ENCODE results near the gene LUC7L2. TPM values are rescaled to one million over a fixed set of nuclear protein-coding genes. Genes with fewer than 3 reads are reported as not detected.

Gene LUC7L2
- total RNA-seq, 3 donors from 2014 or later = 77.3 to 108 (median 89.8) TPM

DNA sequence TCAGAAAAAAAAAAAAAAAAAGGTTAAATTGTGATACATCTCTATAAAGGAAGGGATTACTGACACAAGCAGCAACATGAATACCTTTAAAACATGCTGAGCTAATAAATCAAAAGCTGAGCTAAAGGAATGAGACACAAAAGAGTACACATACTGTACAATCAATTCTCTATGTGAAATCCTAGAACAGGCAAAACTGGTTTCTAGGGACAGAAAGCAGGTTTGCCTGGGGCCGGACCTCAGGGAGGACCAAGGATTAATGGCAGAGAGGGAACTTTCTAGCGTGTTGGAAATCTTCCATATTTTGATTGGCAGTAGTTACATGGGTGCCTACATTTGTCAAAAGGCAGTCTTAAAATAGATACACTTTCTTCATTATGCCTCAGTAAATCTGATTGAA, 71.3 kb downstream of the LUC7L2 start:
- TF ChIP-seq POLR2AphosphoS5 (IDR thresholded peaks at IDR 0.05) = peak in 2 of 3 donors; percentile 33 to 46
- TF ChIP-seq CTCF (IDR thresholded peaks at IDR 0.05) = no peak
- no peak for TF ChIP-seq POLR2A (IDR thresholded peaks at IDR 0.05)
- no peaks in the 10 kb centered on the region for H3K36me3 ChIP-seq
- H3K4me1 ChIP-seq = peaks cover 0 to 6% of the 10 kb centered on the region in 2 donors
- intact Hi-C loops (cut with DNase I; ENCODE audit: low total_unique reads) = no loop called here
- H3K27me3 ChIP-seq = no peaks in the 10 kb centered on the region
- no peak overlapping the region for H3K4me3 ChIP-seq
- H3K9me3 ChIP-seq = no peaks in the 10 kb centered on the region
- H3K27ac ChIP-seq = peak overlapping the region; percentile 0 to 43
- DNase-seq (ENCODE audit: low spot score in 2 of 2) = peak; percentile 62 to 80

GRCh38 chr7:139431459-139431858, 71.8 kb downstream of the LUC7L2 start:
- Histone ChIP-seq H3K36me3 (no peaks in the 10 kb centered on the region), H3K27ac (peak overlapping the region; percentile 0 to 43), H3K4me3 (no peak overlapping the region), H3K9me3 (no peaks in the 10 kb centered on the region), H3K27me3 (no peaks in the 10 kb centered on the region), H3K4me1 (peaks cover 0 to 6% of the 10 kb centered on the region in 2 donors)
- intact Hi-C loops (cut with DNase I; ENCODE audit: low total_unique reads) = no loop called here
- DNase-seq (ENCODE audit: low spot score in 2 of 2) = no peak
- TF ChIP-seq CTCF (IDR thresholded peaks at IDR 0.05) (no peak), POLR2AphosphoS5 (IDR thresholded peaks at IDR 0.05) (no peak)

DNA sequence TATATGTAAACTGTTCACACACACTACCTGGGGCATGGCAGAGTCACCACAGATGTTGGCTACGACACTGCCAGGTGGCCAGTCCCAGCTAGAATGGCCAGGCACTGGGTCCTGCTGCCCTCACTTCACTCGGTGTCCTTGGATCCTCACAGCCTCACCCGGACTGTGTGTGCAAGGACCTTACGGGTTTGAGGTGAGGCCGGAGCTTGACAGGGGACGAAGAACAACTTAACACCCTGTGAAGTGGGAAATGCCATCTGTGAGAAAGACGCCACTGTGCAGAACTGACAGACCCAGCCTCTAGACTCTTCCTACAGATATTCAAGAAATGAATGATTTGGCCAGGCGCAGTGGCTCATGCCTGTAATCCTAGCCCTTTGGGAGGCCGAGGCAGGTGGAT, 77.1 kb downstream of the LUC7L2 start:
- Histone ChIP-seq H3K4me1 (peaks cover 0 to 3% of the 10 kb centered on the region in 2 donors), H3K27me3 (no peaks in the 10 kb centered on the region), H3K36me3 (no peaks in the 10 kb centered on the region), H3K4me3 (no peak overlapping the region), H3K27ac (no peak overlapping the region), H3K9me3 (no peaks in the 10 kb centered on the region)
- intact Hi-C loops (cut with DNase I; ENCODE audit: low total_unique reads) = no loop called here
- TF ChIP-seq POLR2A (IDR thresholded peaks at IDR 0.05) (no peak), POLR2AphosphoS5 (IDR thresholded peaks at IDR 0.05) (no peak), CTCF (IDR thresholded peaks at IDR 0.05) (no peak)
- DNase-seq (ENCODE audit: low spot score in 2 of 2) = no peak

GRCh38 chr7:139439375-139439774, 79.7 kb downstream of the LUC7L2 start:
- no peaks in the 10 kb centered on the region for H3K36me3 ChIP-seq
- intact Hi-C loops (cut with DNase I; ENCODE audit: low total_unique reads) = no loop called here
- no peak overlapping the region for H3K4me3 ChIP-seq
- no peak overlapping the region for H3K27ac ChIP-seq
- no peak for DNase-seq (ENCODE audit: low spot score in 2 of 2)
- no peaks in the 10 kb centered on the region for H3K27me3 ChIP-seq
- no peak for TF ChIP-seq POLR2AphosphoS5 (IDR thresholded peaks at IDR 0.05)
- TF ChIP-seq POLR2A (IDR thresholded peaks at IDR 0.05) = no peak
- no peak for TF ChIP-seq CTCF (IDR thresholded peaks at IDR 0.05)
- no peaks in the 10 kb centered on the region for H3K4me1 ChIP-seq
- no peaks in the 10 kb centered on the region for H3K9me3 ChIP-seq

- TF ChIP-seq POLR2AphosphoS5 (IDR thresholded peaks at IDR 0.05) = no peak
- H3K27ac ChIP-seq = no peak overlapping the region
Observed at GRCh38 chr7:139441961-139442360, 82.3 kb downstream of the LUC7L2 start.

More at GRCh38 chr7:139441961-139442360, 82.3 kb downstream of the LUC7L2 start:
- Histone ChIP-seq H3K4me3 (no peak overlapping the region), H3K27me3 (no peaks in the 10 kb centered on the region), H3K36me3 (no peaks in the 10 kb centered on the region), H3K9me3 (no peaks in the 10 kb centered on the region), H3K4me1 (no peaks in the 10 kb centered on the region)
- intact Hi-C loops (cut with DNase I; ENCODE audit: low total_unique reads) = no loop called here
- no peak for DNase-seq (ENCODE audit: low spot score in 2 of 2)

Data from breast epithelium (tissue), 4 donors.